ENCODE data around the gene IL15. TPM values are rescaled to one million over a fixed set of nuclear protein-coding genes. Genes with fewer than 3 reads are reported as not detected.
"Not testable (repeated sequence)": the region's sequence is repeated elsewhere in the genome, so short reads cannot be mapped to it uniquely, and the experiment has no call there.

The IL15 gene
- 10 to 100 TPM; 12.7 to 18.2 (median 15.9) TPM for total RNA-seq

GRCh38 chr4:141636082-141636770 is at the start of gene IL15:
Gene IL15, plus strand, starts transcription at chr4:141636583. Its CDS starts 82,882 bp downstream, at chr4:141719465.
- H3K27me3 ChIP-seq = no peaks in the 10 kb centered on the region
- no peaks in the 10 kb centered on the region for H3K9me3 ChIP-seq
- no peaks in the 10 kb centered on the region for H3K36me3 ChIP-seq
- peaks cover 0 to 17% (median 0%) of the 10 kb centered on the region in 4 donors for H3K4me1 ChIP-seq
- TF ChIP-seq CTCF (IDR thresholded peaks at IDR 0.05) = peak in 3 of 6 experiments; percentile 15 to 24 (median 23)
- TF ChIP-seq POLR2A (IDR thresholded peaks at IDR 0.05) = no peak
- peak within 1 kb of the TSS; percentile 80 to 95 (median 90) for H3K27ac ChIP-seq
- peak within 1 kb of the TSS; percentile 73 to 97 (median 82) for H3K4me3 ChIP-seq
- DNase-seq = peak; percentile 79 to 93 (median 92)

GRCh38 chr4:141587897-141588296 is 48.5 kb upstream of the IL15 start:
- Histone ChIP-seq H3K4me1 (no peaks in the 10 kb centered on the region), H3K27me3 (no peaks in the 10 kb centered on the region), H3K36me3 (no peaks in the 10 kb centered on the region), H3K27ac (no peak overlapping the region), H3K4me3 (no peak overlapping the region), H3K9me3 (no peaks in the 10 kb centered on the region)
- TF ChIP-seq CTCF (IDR thresholded peaks at IDR 0.05) = no peak
- no peak for TF ChIP-seq POLR2A (IDR thresholded peaks at IDR 0.05)
- DNase-seq = no peak

- DNase-seq = no peak
- Histone ChIP-seq H3K9me3 (no peaks in the 10 kb centered on the region), H3K27me3 (no peaks in the 10 kb centered on the region), H3K27ac (no peak overlapping the region), H3K4me3 (no peak overlapping the region), H3K4me1 (no peaks in the 10 kb centered on the region), H3K36me3 (no peaks in the 10 kb centered on the region)
- no peak for TF ChIP-seq CTCF (IDR thresholded peaks at IDR 0.05)
- TF ChIP-seq POLR2A (IDR thresholded peaks at IDR 0.05) = no peak
These were observed 40.9 kb upstream of the IL15 start for GRCh38 chr4:141595531-141595930.

- H3K4me3 ChIP-seq = no peak overlapping the region
- H3K4me1 ChIP-seq = no peaks in the 10 kb centered on the region
- H3K27me3 ChIP-seq = no peaks in the 10 kb centered on the region
- TF ChIP-seq POLR2A (IDR thresholded peaks at IDR 0.05) (no peak), CTCF (IDR thresholded peaks at IDR 0.05) (no peak)
- no peak for DNase-seq
- H3K9me3 ChIP-seq = no peaks in the 10 kb centered on the region
- no peaks in the 10 kb centered on the region for H3K36me3 ChIP-seq
- H3K27ac ChIP-seq = no peak overlapping the region
These were observed 36.5 kb upstream of the IL15 start for GRCh38 chr4:141599853-141600252.

- H3K4me1 ChIP-seq = not testable (repeated sequence)
These were observed 31.7 kb upstream of the IL15 start for GRCh38 chr4:141604683-141605082.

GRCh38 chr4:141605425-141605856 is 30.9 kb upstream of the IL15 start:
- Histone ChIP-seq H3K4me1 (no peaks in the 10 kb centered on the region), H3K36me3 (no peaks in the 10 kb centered on the region), H3K27ac (no peak overlapping the region), H3K9me3 (no peaks in the 10 kb centered on the region), H3K4me3 (no peak overlapping the region), H3K27me3 (no peaks in the 10 kb centered on the region)
- TF ChIP-seq CTCF (IDR thresholded peaks at IDR 0.05) (no peak), POLR2A (IDR thresholded peaks at IDR 0.05) (no peak)
- DNase-seq = no peak

More at GRCh38 chr4:141604683-141605082, 31.7 kb upstream of the IL15 start:
- DNase-seq, H3K36me3 ChIP-seq, H3K9me3 ChIP-seq, H3K4me3 ChIP-seq, H3K27me3 ChIP-seq, H3K27ac ChIP-seq: not testable (repeated sequence)
